ENCODE results near the gene PIP4K2A.

GRCh38 chr10:22601618-22602017 lies 112.8 kb downstream of the PIP4K2A start:
- TF ChIP-seq CTCF (conservative IDR thresholded peaks at IDR 0.05; ENCODE audit: low read depth, low read length), result no peak
- TF ChIP-seq EZH2 (IDR thresholded peaks at IDR 0.05; ENCODE audit: low read length, unreplicated experiment), result no peak

All from PC-3 (cell line).